ENCODE measurements around the gene MYEOV.

DNA sequence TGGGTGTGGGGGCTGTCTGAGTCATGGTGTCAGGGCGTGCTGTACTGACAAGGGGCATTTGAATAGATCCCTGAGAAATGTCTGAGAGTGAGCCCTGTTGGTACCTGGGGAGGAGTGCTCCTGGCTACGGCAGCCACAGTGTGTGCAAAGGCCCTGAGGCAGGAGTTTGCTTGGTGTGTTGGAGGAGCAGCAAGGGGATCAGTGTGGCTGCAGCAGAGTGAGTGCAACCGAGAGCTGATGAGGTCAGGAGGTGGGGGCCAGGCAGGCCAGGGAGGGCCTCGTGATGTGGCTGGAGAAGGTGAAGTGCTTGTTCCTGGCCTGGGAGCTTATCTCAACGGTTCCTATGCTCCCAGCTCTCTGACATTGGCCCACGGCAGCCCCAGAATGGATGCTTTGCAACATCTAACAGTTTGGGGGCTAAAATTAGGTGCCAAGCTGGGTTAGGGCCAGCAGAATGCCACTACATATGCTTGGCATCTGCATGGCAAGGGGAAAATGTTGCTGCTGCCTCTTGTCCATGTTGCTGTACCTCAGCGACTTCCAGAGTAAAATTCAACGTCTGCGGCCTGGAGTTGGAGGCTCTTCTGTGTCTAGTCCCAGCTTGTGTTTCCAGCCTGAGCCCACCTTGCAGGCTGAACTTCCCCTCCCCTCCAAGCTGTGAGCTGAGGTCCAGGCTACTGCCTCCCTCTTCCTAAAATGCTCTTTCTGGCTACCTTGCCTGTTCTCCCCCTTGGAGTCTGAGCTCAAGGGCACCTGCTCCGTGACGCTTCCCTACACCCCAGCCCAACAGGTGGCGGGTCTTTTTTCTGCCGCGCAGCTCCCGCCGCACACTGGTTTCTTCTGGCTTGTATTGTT lies 48.2 kb upstream of the MYEOV start:
- TF ChIP-seq, protein P1, sequence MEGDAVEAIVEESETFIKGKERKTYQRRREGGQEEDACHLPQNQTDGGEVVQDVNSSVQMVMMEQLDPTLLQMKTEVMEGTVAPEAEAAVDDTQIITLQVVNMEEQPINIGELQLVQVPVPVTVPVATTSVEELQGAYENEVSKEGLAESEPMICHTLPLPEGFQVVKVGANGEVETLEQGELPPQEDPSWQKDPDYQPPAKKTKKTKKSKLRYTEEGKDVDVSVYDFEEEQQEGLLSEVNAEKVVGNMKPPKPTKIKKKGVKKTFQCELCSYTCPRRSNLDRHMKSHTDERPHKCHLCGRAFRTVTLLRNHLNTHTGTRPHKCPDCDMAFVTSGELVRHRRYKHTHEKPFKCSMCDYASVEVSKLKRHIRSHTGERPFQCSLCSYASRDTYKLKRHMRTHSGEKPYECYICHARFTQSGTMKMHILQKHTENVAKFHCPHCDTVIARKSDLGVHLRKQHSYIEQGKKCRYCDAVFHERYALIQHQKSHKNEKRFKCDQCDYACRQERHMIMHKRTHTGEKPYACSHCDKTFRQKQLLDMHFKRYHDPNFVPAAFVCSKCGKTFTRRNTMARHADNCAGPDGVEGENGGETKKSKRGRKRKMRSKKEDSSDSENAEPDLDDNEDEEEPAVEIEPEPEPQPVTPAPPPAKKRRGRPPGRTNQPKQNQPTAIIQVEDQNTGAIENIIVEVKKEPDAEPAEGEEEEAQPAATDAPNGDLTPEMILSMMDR (IDR thresholded peaks at IDR 0.05) = no peak
- no peak for TF ChIP-seq POLR2A (IDR thresholded peaks at IDR 0.05)
- TF ChIP-seq POLR2AphosphoS5 (IDR thresholded peaks at IDR 0.05) = no peak
- no peak for TF ChIP-seq EP300 (IDR thresholded peaks at IDR 0.05; ENCODE audit: low read depth)

Data from transverse colon (tissue), 4 donors.